Activated CD8-positive, alpha-beta memory T cell treated with anti-CD3 and anti-CD28 coated beads, Interleukin-2, amount 50 U/mL, for 48 hours (primary cell): Measurements from ENCODE around the gene SLC9A9.

Experiments
- DNase-seq: peaks from one replicate; pipeline ENCODE4 v3.0.0-alpha.2; 2020

The SLC9A9 gene

DNA sequence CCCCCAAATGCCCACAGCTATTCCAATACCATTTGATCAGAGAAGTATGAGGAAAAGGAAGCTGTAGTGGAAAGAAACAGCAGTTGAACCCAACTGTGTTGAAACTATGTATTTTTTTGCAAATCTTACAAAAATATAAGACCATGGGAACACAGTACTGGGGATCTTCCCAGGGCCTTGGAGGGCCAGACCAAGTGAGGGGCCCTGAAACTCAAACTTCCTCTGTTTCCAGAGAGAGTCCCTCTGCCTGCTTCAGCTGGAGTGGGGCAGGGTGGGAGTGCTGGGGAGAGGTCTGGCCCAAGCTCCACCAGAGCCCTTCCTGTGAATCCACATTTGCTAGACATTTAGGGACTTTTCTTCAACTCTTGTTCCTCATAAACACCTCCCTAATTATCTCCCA lies 464.8 kb downstream of the SLC9A9 start:
- no peak for DNase-seq

DNA sequence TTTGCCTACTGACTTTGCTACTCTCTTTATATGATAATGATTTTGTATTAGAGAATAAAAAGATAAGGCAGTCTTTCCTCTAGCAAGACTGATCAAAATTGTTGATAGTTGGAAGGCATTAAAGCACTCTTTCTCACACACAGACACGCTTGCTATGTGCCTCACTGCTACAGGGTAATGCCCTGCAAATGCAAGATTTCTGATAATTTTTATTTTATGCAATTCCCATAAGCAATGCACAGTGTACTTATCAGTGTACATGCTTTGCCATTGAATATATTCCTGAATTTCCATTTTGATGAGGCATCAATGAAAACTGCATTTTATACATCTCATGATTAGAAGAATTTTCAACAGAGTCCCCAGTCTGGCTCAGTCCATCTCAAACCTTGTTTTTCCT lies 465.5 kb downstream of the SLC9A9 start:
- no peak for DNase-seq

GRCh38 chr3:143380449-143380848 lies 467.8 kb downstream of the SLC9A9 start:
- no peak for DNase-seq

- DNase-seq: no peak
Measured at GRCh38 chr3:143375698-143376097, 472.6 kb downstream of the SLC9A9 start.

DNA sequence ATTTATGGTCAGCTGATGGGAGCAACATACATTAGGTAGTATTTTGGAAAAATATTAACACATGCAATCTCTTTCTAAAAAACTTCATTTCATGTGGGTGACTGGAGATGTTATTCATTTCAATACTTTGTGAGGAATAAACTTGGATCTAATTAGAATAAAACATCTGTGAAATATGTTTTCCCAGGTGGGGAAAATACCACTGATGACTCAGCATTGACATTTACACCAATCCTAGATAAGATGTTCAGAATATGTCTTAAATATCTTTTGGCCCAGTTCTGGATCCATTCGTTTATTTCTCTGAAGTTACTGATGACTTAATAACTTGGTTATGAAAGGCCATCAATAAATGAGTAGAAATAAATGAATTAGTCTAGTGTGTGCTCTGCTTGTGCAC lies 481.1 kb downstream of the SLC9A9 start:
- no peak for DNase-seq

GRCh38 chr3:143366672-143367071 lies 481.6 kb downstream of the SLC9A9 start:
- no peak for DNase-seq

GRCh38 chr3:143363949-143364348 lies 484.3 kb downstream of the SLC9A9 start:
- no peak for DNase-seq

GRCh38 chr3:143363276-143363675 lies 485.0 kb downstream of the SLC9A9 start:
- DNase-seq: no peak

DNA sequence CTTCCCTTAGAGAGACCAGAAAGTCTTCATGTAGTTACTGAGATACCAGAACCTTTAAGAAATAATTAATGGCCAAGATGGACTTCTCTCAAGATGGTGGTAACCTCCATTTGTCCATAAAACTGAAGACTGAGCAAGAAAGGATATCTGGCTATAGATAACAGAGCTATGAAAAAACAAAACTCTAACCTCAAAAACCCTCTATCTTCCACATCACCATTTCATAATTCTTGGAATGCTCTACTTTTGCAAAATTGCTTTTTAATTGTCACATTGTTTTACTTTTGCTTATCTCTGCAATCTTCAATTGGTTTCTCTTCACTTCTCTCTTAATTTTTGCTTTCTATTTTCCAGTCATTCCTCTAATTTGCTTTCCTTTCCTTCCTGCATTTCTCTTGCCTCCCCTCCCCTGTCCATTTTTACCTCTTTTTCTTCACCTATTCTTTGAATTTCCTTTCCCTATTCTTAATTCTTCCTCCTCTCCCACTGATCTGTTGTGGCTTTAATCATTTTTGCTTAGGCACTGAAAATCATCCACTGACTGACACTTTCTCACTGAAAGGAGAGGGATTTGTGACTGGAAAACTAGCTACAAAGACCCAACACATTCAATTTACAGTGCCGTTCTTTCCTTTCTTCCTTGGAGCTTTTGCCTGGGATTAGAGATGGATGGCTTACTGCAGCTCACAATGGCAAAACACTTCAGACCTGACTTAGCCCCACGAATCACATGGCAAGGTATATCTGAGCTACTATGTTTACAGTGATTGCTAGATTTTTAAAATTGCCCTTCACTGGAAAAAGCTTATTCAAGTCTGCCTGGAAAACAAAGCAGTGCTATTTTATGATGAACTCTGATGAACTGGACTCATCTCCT lies 485.9 kb downstream of the SLC9A9 start:
- DNase-seq: no peak

DNA sequence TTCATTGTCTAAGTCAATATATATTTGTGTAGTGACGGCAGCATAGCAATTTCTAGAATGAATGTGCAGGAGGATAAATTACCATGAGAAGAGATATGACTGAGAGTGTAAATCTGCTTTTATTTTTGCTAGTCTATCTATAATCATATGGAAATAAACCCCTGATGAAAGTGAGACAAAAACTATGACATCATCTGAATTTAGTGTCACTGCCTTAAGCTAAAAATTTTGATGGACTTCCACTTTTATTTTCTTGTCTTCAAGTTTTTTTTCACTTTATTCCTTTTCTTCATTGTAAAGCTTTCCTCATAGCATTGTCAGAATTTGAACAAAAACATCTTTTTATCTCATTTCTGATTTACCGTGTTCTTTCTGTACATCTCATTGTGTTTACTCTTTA lies 486.7 kb downstream of the SLC9A9 start:
- no peak for DNase-seq

- no peak for DNase-seq
Measured at GRCh38 chr3:143360244-143360643, 488.0 kb downstream of the SLC9A9 start.

- no peak for DNase-seq
Measured at GRCh38 chr3:143358793-143359491, 489.3 kb downstream of the SLC9A9 start.

DNA sequence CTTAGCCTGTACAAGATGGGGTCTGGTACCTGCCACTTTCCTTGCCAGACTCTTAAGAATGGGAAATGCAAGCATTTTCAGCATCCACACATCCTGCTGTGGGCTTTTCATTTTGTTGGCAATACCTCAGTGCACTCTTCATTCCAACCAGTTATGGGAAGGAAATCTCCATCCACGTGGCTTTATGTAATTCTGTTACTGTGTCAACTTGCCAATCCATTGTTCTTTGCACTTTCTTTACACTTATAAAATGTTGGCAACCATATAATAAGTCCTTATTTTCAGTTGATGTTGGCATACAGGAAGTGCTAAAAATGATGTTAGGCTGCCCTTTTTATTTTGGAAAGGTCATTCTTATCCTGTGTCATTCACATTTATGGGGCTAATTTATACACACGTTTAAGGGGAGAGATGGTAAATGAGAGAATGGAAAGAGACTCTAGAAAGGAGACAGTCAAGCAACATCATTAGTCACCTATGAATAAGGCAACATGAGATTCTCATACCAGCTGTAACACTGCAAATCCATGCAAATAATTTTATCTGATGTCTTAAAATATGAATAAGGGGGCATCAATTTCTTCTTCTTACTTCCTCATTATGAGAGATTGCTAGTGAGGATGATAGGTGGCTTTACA lies 490.0 kb downstream of the SLC9A9 start:
- no peak for DNase-seq

- DNase-seq: no peak
Measured at GRCh38 chr3:143357700-143358099, 490.6 kb downstream of the SLC9A9 start.

DNA sequence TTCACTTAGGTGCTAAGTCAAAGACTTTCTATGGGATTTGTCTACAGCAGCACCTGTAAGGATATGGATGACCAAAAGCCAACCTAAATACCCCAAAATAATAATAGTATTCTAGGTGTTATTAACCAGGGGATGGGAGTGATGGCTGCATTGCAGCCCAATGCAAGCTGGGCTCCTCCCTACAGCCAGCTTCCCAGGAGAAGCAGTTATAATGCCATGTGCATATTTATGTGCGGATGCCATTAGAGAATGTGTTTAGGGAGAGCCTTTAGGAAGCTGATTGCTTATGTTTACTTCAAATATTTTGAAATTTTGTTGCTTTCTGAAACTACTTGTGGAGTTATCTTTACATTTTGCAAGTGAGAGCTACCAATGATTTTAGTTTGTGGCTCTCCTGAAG lies 491.4 kb downstream of the SLC9A9 start:
- no peak for DNase-seq

- no peak for DNase-seq
Measured at GRCh38 chr3:143354342-143354741, 493.9 kb downstream of the SLC9A9 start.

GRCh38 chr3:143352850-143353550 lies 495.3 kb downstream of the SLC9A9 start:
- DNase-seq: no peak

- no peak for DNase-seq
Measured at GRCh38 chr3:143351895-143352608, 496.2 kb downstream of the SLC9A9 start.

DNA sequence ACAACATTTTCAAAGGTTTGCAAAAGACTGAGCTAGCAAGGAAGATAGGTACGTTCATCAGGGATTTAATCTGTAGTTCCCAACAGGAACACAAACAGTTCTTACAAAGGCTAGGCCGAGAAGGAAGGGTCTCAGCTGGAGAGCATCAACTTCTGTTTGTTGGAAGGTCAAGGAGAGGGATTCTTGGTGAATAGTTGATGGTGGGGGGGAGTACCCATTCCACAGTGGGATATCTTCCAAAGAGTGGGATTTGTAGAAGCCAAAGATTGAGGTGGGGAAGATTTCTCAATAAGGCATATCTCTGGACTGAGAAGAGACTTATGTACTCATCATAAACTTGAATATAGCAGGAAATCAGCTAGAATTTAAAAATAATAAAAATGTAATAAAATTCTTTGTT lies 496.9 kb downstream of the SLC9A9 start:
- no peak for DNase-seq

DNA sequence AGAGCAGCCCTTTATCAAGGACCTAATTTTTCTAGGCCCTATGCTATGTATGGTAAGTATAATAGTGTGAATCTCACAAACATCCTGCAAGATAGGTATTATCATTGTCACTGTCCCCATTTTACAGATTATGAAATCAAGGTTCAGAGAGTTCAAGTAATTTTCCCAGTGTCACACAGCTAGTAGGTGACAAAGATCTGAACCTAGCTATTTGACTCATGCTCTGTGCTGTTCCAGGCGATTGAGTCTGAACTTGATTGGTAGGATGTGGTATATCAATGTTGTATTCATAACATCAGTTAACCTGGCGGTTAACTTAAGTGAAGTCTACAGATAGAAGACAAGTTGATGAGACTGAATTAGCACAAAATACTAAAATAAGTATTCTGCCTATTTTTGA lies 498.8 kb downstream of the SLC9A9 start:
- no peak for DNase-seq

DNA sequence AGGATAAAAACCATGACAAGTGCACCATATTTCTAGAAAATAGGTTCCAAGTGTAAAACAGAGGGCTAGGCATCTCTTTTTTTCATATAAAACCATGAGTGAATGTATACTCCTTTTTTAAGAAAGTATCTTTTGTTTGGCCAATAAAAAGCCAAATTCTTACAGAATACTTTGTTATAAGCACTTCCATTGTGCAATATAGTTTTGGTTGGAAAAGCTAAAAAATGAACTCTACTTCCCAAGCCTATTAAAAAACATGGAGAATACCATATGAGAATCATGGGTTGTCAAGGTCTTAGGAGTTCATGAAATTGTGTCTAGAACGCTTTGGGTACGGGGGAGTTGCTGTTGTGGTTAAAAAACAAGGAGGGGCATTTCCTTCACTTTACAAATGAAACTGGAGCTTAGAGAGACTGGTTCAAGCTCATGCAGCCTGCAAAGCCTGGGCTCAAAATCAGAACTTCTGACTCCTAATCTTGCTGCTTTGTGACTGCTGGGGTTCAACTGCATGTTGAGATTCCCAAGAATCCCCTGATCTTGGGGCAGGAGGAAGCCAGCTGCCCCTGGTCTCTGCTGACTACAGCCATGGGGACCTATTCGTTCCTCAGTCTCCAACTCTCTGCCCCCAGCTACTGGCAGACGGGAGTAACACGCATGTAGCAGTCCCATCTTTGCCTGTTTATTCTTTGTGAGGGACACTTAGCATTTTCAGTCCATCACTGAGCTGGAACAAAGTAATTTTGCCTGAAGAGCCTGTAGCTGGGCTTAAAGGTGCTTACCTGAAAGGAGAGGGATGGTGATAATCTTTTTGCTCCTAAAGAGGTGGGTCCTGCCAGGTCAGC lies 499.6 kb downstream of the SLC9A9 start:
- DNase-seq: no peak
